Fibroblast of lung (primary cell): Measurements from ENCODE around the gene EFNB1. TPM values are rescaled to one million over a fixed set of nuclear protein-coding genes. Genes with fewer than 3 reads are reported as not detected.

Experiments used
- DNase-seq, 2 donors: peaks; one replicate each; pipeline versions ENCODE4 v3.0.0 to v3.0.0-alpha.2; 2010; ENCODE audit warnings: low read depth in 2 of 2
- H2AFZ ChIP-seq: 2 replicates; pipeline ENCODE4 v1.5.1; 2012; ENCODE audit warnings: low read length, control low read depth, inconsistent platforms
- H3K27ac ChIP-seq: 2 replicates; pipeline ENCODE4 v1.5.1; 2011; ENCODE audit warnings: low read length, control low read depth; ENCODE audit not compliant: insufficient read depth
- H3K27me3 ChIP-seq: 2 replicates; pipeline ENCODE4 v1.5.1; 2011; ENCODE audit warnings: mild to moderate bottlenecking, low read length; ENCODE audit not compliant: control insufficient read depth, insufficient read depth
- H3K36me3 ChIP-seq: 2 replicates; pipeline ENCODE4 v1.5.1; 2011; ENCODE audit warnings: low read length; ENCODE audit not compliant: control insufficient read depth, insufficient read depth
- H3K4me1 ChIP-seq: 2 replicates; pipeline ENCODE4 v1.5.1; 2011; ENCODE audit warnings: low read length; ENCODE audit not compliant: control insufficient read depth, insufficient read depth; ENCODE audit errors: extremely low read depth
- H3K4me2 ChIP-seq: 2 replicates; pipeline ENCODE4 v1.5.1; 2011; ENCODE audit warnings: low read length, control low read depth; ENCODE audit not compliant: insufficient read depth; ENCODE audit errors: extremely low read depth
- H3K4me3 ChIP-seq, 4 experiments: fragments of 200-600 bp in 1 of 4; sonication (generic) in 1 of 4; replicated peaks in 1 of 4; 2 replicates each; pipeline ENCODE4 v1.5.1; 2011 to 2016; ENCODE audit warnings: low read length in 4 of 4, low read depth in 3 of 4, mild to moderate bottlenecking in 3 of 4, control low read depth in 2 of 4, inconsistent platforms in 1 of 4, mixed read lengths in 1 of 4; ENCODE audit not compliant: insufficient read depth in 1 of 4; ENCODE audit errors: control extremely low read depth in 1 of 4
- H3K79me2 ChIP-seq: 2 replicates; pipeline ENCODE4 v1.5.1; 2012; ENCODE audit warnings: mild to moderate bottlenecking, low read length, inconsistent platforms; ENCODE audit not compliant: control insufficient read depth, insufficient read depth
- H3K9ac ChIP-seq: 2 replicates; pipeline ENCODE4 v1.5.1; 2011; ENCODE audit warnings: mild to moderate bottlenecking, low read length, control low read depth; ENCODE audit not compliant: insufficient read depth
- H3K9me3 ChIP-seq: 2 replicates; pipeline ENCODE4 v1.5.1; 2012; ENCODE audit warnings: low read depth, low read length; ENCODE audit not compliant: control insufficient read depth, insufficient read depth
- H4K20me1 ChIP-seq: 2 replicates; pipeline ENCODE4 v1.5.1; 2011; ENCODE audit warnings: low read length; ENCODE audit not compliant: control insufficient read depth, insufficient read depth; ENCODE audit errors: extremely low read depth
- CTCF ChIP-seq, 2 donors: IDR thresholded peaks in 1 of 2; conservative IDR thresholded peaks in 1 of 2; 1 replicate in 1 of 2; 2 replicates in 1 of 2; pipeline ENCODE4 v1.5.1; 2011 to 2012; ENCODE audit warnings: low read length in 2 of 2, control low read depth in 1 of 2, inconsistent platforms in 1 of 2, low read depth in 1 of 2, mild to moderate bottlenecking in 1 of 2
- EZH2 ChIP-seq: IDR thresholded peaks from 2 replicates; pipeline ENCODE4 v1.5.1; 2012; ENCODE audit warnings: low read length, control low read depth, mild to moderate bottlenecking; ENCODE audit errors: missing control alignments
- polyA plus RNA-seq, 2 donors: library from polyadenylated mRNA; depleted of rRNA in 1 of 2; stranded (reverse) in 1 of 2; unstranded in 1 of 2; fragments of >200 nt; gene quantifications; 2 replicates each; pipeline ENCODE4 v1.2.1, GENCODE V29; 2011 to 2012; ENCODE audit warnings: missing spikeins in 1 of 2
- total RNA-seq: library from RNA; depleted of rRNA; stranded (reverse); fragments of >200 nt; gene quantifications from 2 replicates; pipeline ENCODE4 v1.2.1, GENCODE V29; 2014

EFNB1 gene
- total and polyA plus RNA-seq, 2 donors (not counting 1 experiment from before 2014, with no cell fraction given): 12.6 to 43.4 TPM

- no peak overlapping the region for H3K4me3 ChIP-seq
- no peaks in the 10 kb centered on the region for H3K79me2 ChIP-seq
- H3K27me3 ChIP-seq: no peaks in the 10 kb centered on the region
- no peak overlapping the region for H3K27ac ChIP-seq
- no peaks in the 10 kb centered on the region for H4K20me1 ChIP-seq
- H3K9me3 ChIP-seq: no peaks in the 10 kb centered on the region
- H3K9ac ChIP-seq: no peak overlapping the region
- no peak for DNase-seq
- TF ChIP-seq EZH2 (no peak), CTCF (conservative IDR thresholded peaks at IDR 0.05 in 1 of 2, IDR thresholded peaks at IDR 0.05 in 1 of 2; ENCODE audit: low read depth in 1 of 2, low read length in 2 of 2) (no peak)
- H3K4me2 ChIP-seq: no peak overlapping the region
- H3K4me1 ChIP-seq: no peaks in the 10 kb centered on the region
- H3K36me3 ChIP-seq: no peaks in the 10 kb centered on the region
- no peak overlapping the region for H2AFZ ChIP-seq
Measured at GRCh38 chrX:68881911-68882310, 53.1 kb downstream of the EFNB1 start.

GRCh38 chrX:68883800-68884199 lies 55.0 kb downstream of the EFNB1 start:
- Histone ChIP-seq H3K27ac (no peak overlapping the region), H2AFZ (no peak overlapping the region), H3K4me2 (no peak overlapping the region), H3K4me3 (no peak overlapping the region), H3K9me3 (no peaks in the 10 kb centered on the region), H3K36me3 (no peaks in the 10 kb centered on the region), H3K4me1 (no peaks in the 10 kb centered on the region), H3K27me3 (peaks cover 9% of the 10 kb centered on the region), H3K79me2 (no peaks in the 10 kb centered on the region), H4K20me1 (no peaks in the 10 kb centered on the region), H3K9ac (no peak overlapping the region)
- DNase-seq: no peak
- no peak for TF ChIP-seq CTCF (conservative IDR thresholded peaks at IDR 0.05 in 1 of 2, IDR thresholded peaks at IDR 0.05 in 1 of 2; ENCODE audit: low read depth in 1 of 2, low read length in 2 of 2)
- TF ChIP-seq EZH2: no peak

- Histone ChIP-seq H3K4me1 (no peaks in the 10 kb centered on the region), H3K9ac (no peak overlapping the region), H3K4me3 (no peak overlapping the region), H3K36me3 (no peaks in the 10 kb centered on the region), H3K27ac (no peak overlapping the region), H3K4me2 (no peak overlapping the region), H3K79me2 (no peaks in the 10 kb centered on the region), H2AFZ (no peak overlapping the region), H3K27me3 (peaks cover 15% of the 10 kb centered on the region), H4K20me1 (no peaks in the 10 kb centered on the region), H3K9me3 (no peaks in the 10 kb centered on the region)
- TF ChIP-seq EZH2 (no peak), CTCF (conservative IDR thresholded peaks at IDR 0.05 in 1 of 2, IDR thresholded peaks at IDR 0.05 in 1 of 2; ENCODE audit: low read depth in 1 of 2, low read length in 2 of 2) (no peak)
- DNase-seq: no peak
Measured at GRCh38 chrX:68889249-68889648, 60.4 kb downstream of the EFNB1 start.

Other genes starting within 250 kb of the EFNB1 start
- gene STARD8, start 181.4 kb upstream of the EFNB1 start, total RNA-seq: 1.5 TPM in 2 replicates
- 0.76 and 1.1 TPM in 2 replicates for gene STARD8, start 181.4 kb upstream of the EFNB1 start, polyA plus RNA-seq